ENCODE results near the gene WSB1.
A peak's percentile ranks its signal among the peaks of the same experiment; 100 is the strongest.

WSB1 gene

GRCh38 chr17:27280527-27280926 lies 13.4 kb upstream of the WSB1 start:
- no peak for DNase-seq (ENCODE audit: low spot score)

- no peak for DNase-seq (ENCODE audit: low spot score)
These were observed 12.5 kb upstream of the WSB1 start for GRCh38 chr17:27281438-27281837.

GRCh38 chr17:27282054-27282551 lies 11.8 kb upstream of the WSB1 start:
- no peak for DNase-seq (ENCODE audit: low spot score)

- DNase-seq (ENCODE audit: low spot score) = no peak
These were observed 10.9 kb upstream of the WSB1 start for GRCh38 chr17:27283060-27283459.

- DNase-seq (ENCODE audit: low spot score) = no peak
These were observed 10.2 kb upstream of the WSB1 start for GRCh38 chr17:27283751-27284150.

GRCh38 chr17:27284811-27285415 lies 9.0 kb upstream of the WSB1 start:
- no peak for DNase-seq (ENCODE audit: low spot score)

- DNase-seq (ENCODE audit: low spot score) = no peak
These were observed 8.4 kb upstream of the WSB1 start for GRCh38 chr17:27285516-27285915.

- no peak for DNase-seq (ENCODE audit: low spot score)
These were observed 5.7 kb upstream of the WSB1 start for GRCh38 chr17:27288183-27288582.

GRCh38 chr17:27289856-27290255 lies 4.1 kb upstream of the WSB1 start:
- DNase-seq (ENCODE audit: low spot score) = no peak

GRCh38 chr17:27290916-27291598 lies 2.9 kb upstream of the WSB1 start:
- DNase-seq (ENCODE audit: low spot score) = no peak

GRCh38 chr17:27293359-27293897 lies 486 bp upstream of the WSB1 start:
- DNase-seq (ENCODE audit: low spot score) = no peak

- DNase-seq (ENCODE audit: low spot score) = peak; percentile 54
These were observed 1.0 kb downstream of the WSB1 start for GRCh38 chr17:27294689-27295630.

GRCh38 chr17:27295945-27296344 lies 2.0 kb downstream of the WSB1 start:
- DNase-seq (ENCODE audit: low spot score) = no peak

GRCh38 chr17:27296428-27296979 lies 2.6 kb downstream of the WSB1 start:
- DNase-seq (ENCODE audit: low spot score) = peak; percentile 39

- DNase-seq (ENCODE audit: low spot score) = peak; percentile 11
These were observed 5.6 kb downstream of the WSB1 start for GRCh38 chr17:27299384-27300049.

GRCh38 chr17:27303734-27304133 lies 9.8 kb downstream of the WSB1 start:
- no peak for DNase-seq (ENCODE audit: low spot score)

- DNase-seq (ENCODE audit: low spot score) = no peak
These were observed 12.4 kb downstream of the WSB1 start for GRCh38 chr17:27306276-27306835.

- DNase-seq (ENCODE audit: low spot score) = no peak
These were observed 16.7 kb downstream of the WSB1 start for GRCh38 chr17:27310565-27311110.

- no peak for DNase-seq (ENCODE audit: low spot score)
These were observed 19.4 kb downstream of the WSB1 start for GRCh38 chr17:27313301-27313700.

- DNase-seq (ENCODE audit: low spot score) = no peak
These were observed 21.4 kb downstream of the WSB1 start for GRCh38 chr17:27315322-27315721.

Data from activated CD4-positive, alpha-beta T cell treated with anti-CD3 and anti-CD28 coated beads, Interleukin-2, Interleukin-4, amounts not matched to agents 100 ng/mL and 50 ng/mL, durations not matched to agents 16 hours and 8 hours (primary cell).